GM23338 (cell line): ENCODE data around the gene SRGAP2C. TPM values are rescaled to one million over a fixed set of nuclear protein-coding genes. Genes with fewer than 3 reads are reported as not detected.
A peak's percentile ranks its signal among the peaks of the same experiment; 100 is the strongest.
"Not testable (repeated sequence)": the region's sequence is repeated elsewhere in the genome, so short reads cannot be mapped to it uniquely, and the experiment has no call there.

Experiments
- ATAC-seq: fragments of 200-7000 bp; cut with Tn5 transposase; 3 replicates; pipeline ENCODE4 v1.9.1; 2020
- DNase-seq: peaks from one replicate; pipeline ENCODE4 v3.0.0-alpha.2; 2015; ENCODE audit warnings: low spot score
- H2AFZ ChIP-seq: fragments of 200-600 bp; sonication (generic); 2 replicates; pipeline ENCODE4 v1.8.0; 2016; ENCODE audit warnings: antibody characterized with exemption, mild to moderate bottlenecking, moderate library complexity
- H3F3A ChIP-seq: fragments of 200-600 bp; sonication (generic); replicated peaks from 2 replicates; pipeline ENCODE4 v1.8.0; 2017; ENCODE audit warnings: antibody characterized with exemption, mixed run types, low read depth
- H3K27ac ChIP-seq: fragments of 200-600 bp; sonication (generic); 2 replicates; pipeline ENCODE4 v1.6.1; 2016; ENCODE audit warnings: low read depth
- H3K27me3 ChIP-seq: fragments of 200-600 bp; sonication (generic); 2 replicates; pipeline ENCODE4 v1.8.0; 2016; ENCODE audit warnings: mild to moderate bottlenecking, mixed run types, moderate library complexity; ENCODE audit not compliant: insufficient read depth
- H3K36me3 ChIP-seq: fragments of 200-600 bp; sonication (generic); 2 replicates; pipeline ENCODE4 v1.8.0; 2016; ENCODE audit warnings: mild to moderate bottlenecking; ENCODE audit not compliant: insufficient read depth
- H3K4me1 ChIP-seq: fragments of 200-600 bp; sonication (generic); 2 replicates; pipeline ENCODE4 v1.8.0; 2016; ENCODE audit warnings: mild to moderate bottlenecking, moderate library complexity; ENCODE audit not compliant: insufficient read depth
- H3K4me2 ChIP-seq: fragments of 200-600 bp; sonication (generic); 2 replicates; pipeline ENCODE4 v1.7.1; 2017; ENCODE audit warnings: mixed run types
- H3K4me3 ChIP-seq: fragments of 200-600 bp; sonication (generic); 2 replicates; pipeline ENCODE4 v1.6.1; 2016; ENCODE audit warnings: mixed run types
- H3K79me2 ChIP-seq: fragments of 200-600 bp; sonication (generic); replicated peaks from 2 replicates; pipeline ENCODE4 v1.8.0; 2017; ENCODE audit warnings: mild to moderate bottlenecking; ENCODE audit not compliant: insufficient read depth
- H3K9me2 ChIP-seq: fragments of 200-600 bp; sonication (generic); 2 replicates; pipeline ENCODE4 v1.8.0; 2017; ENCODE audit not compliant: insufficient read depth
- H4K20me1 ChIP-seq: fragments of 200-600 bp; sonication (generic); replicated peaks from 2 replicates; pipeline ENCODE4 v1.8.0; 2017; ENCODE audit warnings: mild to moderate bottlenecking; ENCODE audit not compliant: insufficient read depth
- H3K27ac Mint-ChIP-seq: 2 replicates; pipeline ENCODE4 v1.8.0; 2020; ENCODE audit warnings: inconsistent platforms, mild to moderate bottlenecking, moderate library complexity, mixed read lengths
- H3K27me3 Mint-ChIP-seq: 3 replicates; pipeline ENCODE4 v1.8.0; 2022; ENCODE audit warnings: low read depth, mild to moderate bottlenecking, moderate library complexity, mixed read lengths, inconsistent platforms; ENCODE audit not compliant: insufficient read depth, poor library complexity
- H3K36me3 Mint-ChIP-seq: 3 replicates; pipeline ENCODE4 v1.8.0; 2021; ENCODE audit warnings: low read depth, mild to moderate bottlenecking, inconsistent platforms, moderate library complexity, mixed read lengths
- H3K4me1 Mint-ChIP-seq: 3 replicates; pipeline ENCODE4 v1.8.0; 2020; ENCODE audit warnings: mild to moderate bottlenecking, inconsistent platforms, mixed read lengths
- H3K4me3 Mint-ChIP-seq: 3 replicates; pipeline ENCODE4 v1.8.0; 2021; ENCODE audit warnings: moderate library complexity, mild to moderate bottlenecking, inconsistent platforms, mixed read lengths
- H3K9me3 Mint-ChIP-seq: 3 replicates; pipeline ENCODE4 v1.8.0; 2020; ENCODE audit warnings: moderate library complexity, mild to moderate bottlenecking, inconsistent platforms, mixed read lengths
- polyA plus RNA-seq: library from polyadenylated mRNA; unstranded; fragments of >200 nt; fragmentation: Nextera tagmentation; extraction: Ambion mirVana; gene quantifications from 2 replicates; pipeline ENCODE4 v1.2.1, GENCODE V29; 2016
- total RNA-seq: library from RNA; depleted of rRNA; stranded (reverse); fragments of >200 nt; shearing (Covaris generic); gene quantifications from 2 replicates; pipeline ENCODE4 v1.2.3, GENCODE V29; 2014

The SRGAP2C gene
- total and polyA plus RNA-seq, 2 experiments from 2014 or later = 18.0 to 20.4 TPM

GRCh38 chr1:121269309-121269708 lies 84.5 kb downstream of the SRGAP2C start:
- H3K27me3 Mint-ChIP-seq, H2AFZ ChIP-seq, H3K36me3 Mint-ChIP-seq, H3K27me3 ChIP-seq, H3K27ac ChIP-seq, DNase-seq, H4K20me1 ChIP-seq, H3K9me2 ChIP-seq, H3K27ac Mint-ChIP-seq, H3K4me3 Mint-ChIP-seq, H3K4me1 ChIP-seq, H3K4me3 ChIP-seq, H3K4me2 ChIP-seq, ATAC-seq, H3K4me1 Mint-ChIP-seq, H3K9me3 Mint-ChIP-seq, H3F3A ChIP-seq, H3K36me3 ChIP-seq, H3K79me2 ChIP-seq: not testable (repeated sequence)

GRCh38 chr1:121269973-121270372 lies 85.2 kb downstream of the SRGAP2C start:
- H3K27ac ChIP-seq, H3K4me2 ChIP-seq, H3K9me2 ChIP-seq, H3K36me3 Mint-ChIP-seq, H2AFZ ChIP-seq, H3K27me3 ChIP-seq, H4K20me1 ChIP-seq, H3K27me3 Mint-ChIP-seq, H3K27ac Mint-ChIP-seq, ATAC-seq, H3K36me3 ChIP-seq, H3K4me3 Mint-ChIP-seq, H3K79me2 ChIP-seq, H3K4me3 ChIP-seq, H3K9me3 Mint-ChIP-seq, H3K4me1 Mint-ChIP-seq, H3F3A ChIP-seq, H3K4me1 ChIP-seq, DNase-seq: not testable (repeated sequence)

- not testable (repeated sequence) for DNase-seq, H3K9me3 Mint-ChIP-seq, H3K4me1 ChIP-seq, H3K4me3 ChIP-seq, H4K20me1 ChIP-seq, H3K36me3 ChIP-seq, H3K36me3 Mint-ChIP-seq, H3K27me3 Mint-ChIP-seq, H3F3A ChIP-seq, H3K27ac ChIP-seq, H3K4me2 ChIP-seq, H3K27me3 ChIP-seq, ATAC-seq, H3K9me2 ChIP-seq, H3K4me1 Mint-ChIP-seq, H2AFZ ChIP-seq, H3K4me3 Mint-ChIP-seq, H3K27ac Mint-ChIP-seq, H3K79me2 ChIP-seq
These were observed 86.5 kb downstream of the SRGAP2C start for GRCh38 chr1:121271143-121271715.

- H3K9me2 ChIP-seq, H3K36me3 ChIP-seq, H3K9me3 Mint-ChIP-seq, H3K36me3 Mint-ChIP-seq, H3K27me3 ChIP-seq, H3K4me1 ChIP-seq, H3K4me2 ChIP-seq, ATAC-seq, H2AFZ ChIP-seq, H3K27ac Mint-ChIP-seq, H4K20me1 ChIP-seq, H3K27ac ChIP-seq, H3K4me3 ChIP-seq, H3K4me1 Mint-ChIP-seq, H3F3A ChIP-seq, H3K4me3 Mint-ChIP-seq, DNase-seq, H3K79me2 ChIP-seq, H3K27me3 Mint-ChIP-seq: not testable (repeated sequence)
These were observed 90.7 kb downstream of the SRGAP2C start for GRCh38 chr1:121275435-121275834.

- not testable (repeated sequence) for H3K9me2 ChIP-seq, H3K36me3 Mint-ChIP-seq, H3K36me3 ChIP-seq, H3K9me3 Mint-ChIP-seq, DNase-seq, H3K79me2 ChIP-seq, H3K4me1 ChIP-seq, H3K4me2 ChIP-seq, ATAC-seq, H3K4me3 Mint-ChIP-seq, H3F3A ChIP-seq, H3K4me1 Mint-ChIP-seq, H3K27ac ChIP-seq, H2AFZ ChIP-seq, H3K27ac Mint-ChIP-seq, H3K27me3 Mint-ChIP-seq, H3K4me3 ChIP-seq, H3K27me3 ChIP-seq, H4K20me1 ChIP-seq
These were observed 93.4 kb downstream of the SRGAP2C start for GRCh38 chr1:121278202-121278601.

- H3K36me3 Mint-ChIP-seq, H3K27me3 ChIP-seq, H3K27me3 Mint-ChIP-seq, H3K27ac Mint-ChIP-seq, H3K4me2 ChIP-seq, H3K9me3 Mint-ChIP-seq, H2AFZ ChIP-seq, H3K9me2 ChIP-seq, H3K4me1 ChIP-seq, H3K36me3 ChIP-seq, H3K4me3 Mint-ChIP-seq, H3K27ac ChIP-seq, H4K20me1 ChIP-seq, H3K4me3 ChIP-seq, H3F3A ChIP-seq, H3K79me2 ChIP-seq, H3K4me1 Mint-ChIP-seq: not testable (repeated sequence)
- ATAC-seq (peak; percentile 60), DNase-seq (peak; percentile 0)
These were observed 94.2 kb downstream of the SRGAP2C start for GRCh38 chr1:121278777-121279547.
